Sigmoid colon (tissue), 4 donors: Measurements from ENCODE around the gene PICK1.

Experiments used
- EP300 ChIP-seq, 4 donors: sonication (generic); formaldehyde crosslinking; IDR thresholded peaks; one replicate each; pipeline ENCODE4 v1.6.1; 2017; ENCODE audit warnings: antibody characterized with exemption in 4 of 4
- POLR2AphosphoS5 ChIP-seq, 4 donors: sonication (generic); formaldehyde crosslinking; IDR thresholded peaks; one replicate each; pipeline ENCODE4 v1.6.1; 2017; ENCODE audit warnings: antibody characterized with exemption in 4 of 4
- TF ChIP-seq, protein P1 (sequence below), 4 experiments: fragments of 450-650 bp in 3 of 4; fragments of 200-600 bp in 1 of 4; IDR thresholded peaks; one replicate each; pipeline ENCODE4 v1.5.1; 2016 to 2019; ENCODE audit warnings: antibody characterized with exemption in 4 of 4, mild to moderate bottlenecking in 3 of 4, moderate library complexity in 2 of 4

DNA sequence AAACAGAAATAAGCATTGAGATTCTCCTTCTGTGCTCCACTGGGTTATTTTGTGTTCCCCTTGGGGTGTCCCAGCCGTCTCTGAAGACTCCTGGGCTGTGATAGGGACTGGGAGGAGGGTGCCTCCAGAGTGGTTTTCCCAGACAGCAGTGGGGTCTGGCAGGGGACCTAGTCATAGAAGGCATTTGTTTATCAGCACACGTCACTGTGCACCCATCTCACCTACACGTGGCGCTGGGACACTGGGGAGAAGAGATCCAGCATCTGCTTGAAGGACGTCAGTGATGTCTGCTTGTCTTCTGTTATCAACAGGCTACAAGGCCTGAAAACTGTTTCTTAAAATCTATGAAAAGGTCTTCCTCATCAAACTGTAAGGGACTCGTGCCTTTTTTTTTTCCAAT lies 34.2 kb upstream of the PICK1 start:
- TF ChIP-seq EP300 (IDR thresholded peaks at IDR 0.05) (no peak), POLR2AphosphoS5 (IDR thresholded peaks at IDR 0.05) (no peak)
- TF ChIP-seq, protein P1, sequence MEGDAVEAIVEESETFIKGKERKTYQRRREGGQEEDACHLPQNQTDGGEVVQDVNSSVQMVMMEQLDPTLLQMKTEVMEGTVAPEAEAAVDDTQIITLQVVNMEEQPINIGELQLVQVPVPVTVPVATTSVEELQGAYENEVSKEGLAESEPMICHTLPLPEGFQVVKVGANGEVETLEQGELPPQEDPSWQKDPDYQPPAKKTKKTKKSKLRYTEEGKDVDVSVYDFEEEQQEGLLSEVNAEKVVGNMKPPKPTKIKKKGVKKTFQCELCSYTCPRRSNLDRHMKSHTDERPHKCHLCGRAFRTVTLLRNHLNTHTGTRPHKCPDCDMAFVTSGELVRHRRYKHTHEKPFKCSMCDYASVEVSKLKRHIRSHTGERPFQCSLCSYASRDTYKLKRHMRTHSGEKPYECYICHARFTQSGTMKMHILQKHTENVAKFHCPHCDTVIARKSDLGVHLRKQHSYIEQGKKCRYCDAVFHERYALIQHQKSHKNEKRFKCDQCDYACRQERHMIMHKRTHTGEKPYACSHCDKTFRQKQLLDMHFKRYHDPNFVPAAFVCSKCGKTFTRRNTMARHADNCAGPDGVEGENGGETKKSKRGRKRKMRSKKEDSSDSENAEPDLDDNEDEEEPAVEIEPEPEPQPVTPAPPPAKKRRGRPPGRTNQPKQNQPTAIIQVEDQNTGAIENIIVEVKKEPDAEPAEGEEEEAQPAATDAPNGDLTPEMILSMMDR (IDR thresholded peaks at IDR 0.05) = no peak
